ENCODE measurements around the gene PKD1L1. TPM values are rescaled to one million over a fixed set of nuclear protein-coding genes. Genes with fewer than 3 reads are reported as not detected.
"Not testable (repeated sequence)": the region's sequence is repeated elsewhere in the genome, so short reads cannot be mapped to it uniquely, and the experiment has no call there.

The PKD1L1 gene
- total RNA-seq, 6 donors from 2014 or later: 0.46 to 4.8 (median 0.75) TPM

- no peaks in the 10 kb centered on the region for H3K36me3 ChIP-seq
- no peak overlapping the region for H3K4me3 ChIP-seq
- H3K9me3 ChIP-seq: no peaks in the 10 kb centered on the region
- no peak overlapping the region for H3K27ac ChIP-seq
- ATAC-seq (ENCODE audit: low FRiP score in 2 of 2) (no peak), DNase-seq (no peak)
- H3K27me3 ChIP-seq: no peaks in the 10 kb centered on the region
- TF ChIP-seq POLR2AphosphoS5 (IDR thresholded peaks at IDR 0.05) (no peak), POLR2A (IDR thresholded peaks at IDR 0.05) (no peak), EP300 (IDR thresholded peaks at IDR 0.05) (no peak), CTCF (IDR thresholded peaks at IDR 0.05) (no peak)
- 93 to 96% methylated on average over 5 of the region's 5 CpGs for WGBS, 2 donors
- peaks cover 0 to 12% (median 5%) of the 10 kb centered on the region in 4 donors for H3K4me1 ChIP-seq
Observed at GRCh38 chr7:47990592-47990991, 42.3 kb upstream of the PKD1L1 start.

GRCh38 chr7:47989607-47990400, 41.5 kb upstream of the PKD1L1 start:
- ATAC-seq (ENCODE audit: low FRiP score in 2 of 2); H3K9me3 ChIP-seq; H3K27me3 ChIP-seq; H3K36me3 ChIP-seq; H3K27ac ChIP-seq; H3K4me3 ChIP-seq: not testable (repeated sequence)
- WGBS, 2 donors: 60 to 71% methylated on average over 9 to 10 of the region's 10 CpGs
- peak in 1 of 2 donors; percentile 39 for DNase-seq
- peaks cover 0 to 12% (median 5%) of the 10 kb centered on the region in 4 donors for H3K4me1 ChIP-seq

GRCh38 chr7:47988496-47989386, 40.5 kb upstream of the PKD1L1 start:
- DNase-seq (no peak), ATAC-seq (ENCODE audit: low FRiP score in 2 of 2) (no peak)
- H3K4me1 ChIP-seq: peaks cover 0 to 12% (median 5%) of the 10 kb centered on the region in 4 donors
- no peaks in the 10 kb centered on the region for H3K36me3 ChIP-seq
- H3K27ac ChIP-seq: no peak overlapping the region
- H3K27me3 ChIP-seq: no peaks in the 10 kb centered on the region
- TF ChIP-seq CTCF (IDR thresholded peaks at IDR 0.05) (peak in 1 of 6 experiments; percentile 14), POLR2A (IDR thresholded peaks at IDR 0.05) (no peak), POLR2AphosphoS5 (IDR thresholded peaks at IDR 0.05) (no peak)
- WGBS, 2 donors: 76 to 79% methylated on average over 8 of the region's 8 CpGs
- no peak overlapping the region for H3K4me3 ChIP-seq
- no peaks in the 10 kb centered on the region for H3K9me3 ChIP-seq

GRCh38 chr7:47982610-47983009, 34.3 kb upstream of the PKD1L1 start:
- H3K4me3 ChIP-seq: no peak overlapping the region
- ATAC-seq (ENCODE audit: low FRiP score in 2 of 2): no peak
- TF ChIP-seq EP300 (IDR thresholded peaks at IDR 0.05) (no peak), POLR2AphosphoS5 (IDR thresholded peaks at IDR 0.05) (no peak), CTCF (IDR thresholded peaks at IDR 0.05) (no peak), POLR2A (IDR thresholded peaks at IDR 0.05) (no peak)

GRCh38 chr7:47980648-47981047, 32.4 kb upstream of the PKD1L1 start:
- Histone ChIP-seq H3K36me3 (peaks cover 16 to 28% (median 24%) of the 10 kb centered on the region in 4 donors), H3K4me1 (peaks cover 7 to 10% (median 10%) of the 10 kb centered on the region in 4 donors)
- not testable (repeated sequence) for DNase-seq; ATAC-seq (ENCODE audit: low FRiP score in 2 of 2); H3K27me3 ChIP-seq; H3K27ac ChIP-seq; H3K9me3 ChIP-seq; H3K4me3 ChIP-seq
- WGBS, 2 donors: 96 to 97% methylated on average over 5 of the region's 5 CpGs

More at GRCh38 chr7:47982610-47983009, 34.3 kb upstream of the PKD1L1 start:
- no peak for DNase-seq
- Histone ChIP-seq H3K9me3 (no peaks in the 10 kb centered on the region), H3K36me3 (peaks cover 0 to 9% (median 5%) of the 10 kb centered on the region in 4 donors), H3K27ac (no peak overlapping the region), H3K4me1 (peaks cover 7 to 10% (median 10%) of the 10 kb centered on the region in 4 donors), H3K27me3 (no peaks in the 10 kb centered on the region)
- WGBS, 2 donors: 65 to 72% methylated on average over 2 of the region's 2 CpGs
